Esophagus muscularis mucosa (tissue), 4 donors: ENCODE results near the gene LPAR2. TPM values are rescaled to one million over a fixed set of nuclear protein-coding genes. Genes with fewer than 3 reads are reported as not detected.
A peak's percentile ranks its signal among the peaks of the same experiment; 100 is the strongest.

Experiments used
- DNase-seq: peaks from one replicate; pipeline ENCODE4 v3.0.0-alpha.2; 2017; ENCODE audit errors: extremely low spot score
- H3K27ac ChIP-seq, 4 donors: fragments of 200-600 bp; sonication (generic); replicated peaks in 1 of 4; 1 replicate in 3 of 4; 2 replicates in 1 of 4; pipeline ENCODE4 v1.5.1; 2016 to 2019; ENCODE audit warnings: mild to moderate bottlenecking in 1 of 4
- H3K27me3 ChIP-seq, 4 donors: fragments of 200-600 bp; sonication (generic); one replicate each; pipeline versions ENCODE4 v1.5.1 to v1.6.0; 2016 to 2019
- H3K36me3 ChIP-seq, 4 donors: fragments of 200-600 bp; sonication (generic); one replicate each; pipeline ENCODE4 v1.5.1; 2016 to 2019
- H3K4me1 ChIP-seq, 4 donors: fragments of 200-600 bp; sonication (generic); one replicate each; pipeline ENCODE4 v1.5.1; 2016 to 2019
- H3K4me3 ChIP-seq, 4 donors: fragments of 200-600 bp; sonication (generic); 1 replicate in 2 of 4; 2 replicates in 2 of 4; pipeline ENCODE4 v1.5.1; 2016 to 2019; ENCODE audit warnings: mild to moderate bottlenecking in 4 of 4, moderate library complexity in 1 of 4
- H3K9me3 ChIP-seq, 4 donors: fragments of 200-600 bp; sonication (generic); 1 replicate in 3 of 4; 2 replicates in 1 of 4; pipeline ENCODE4 v1.5.1; 2016 to 2019
- CTCF ChIP-seq, 3 experiments: fragments of 200-600 bp in 2 of 3; fragments of 450-650 bp in 1 of 3; sonication (generic) in 2 of 3; IDR thresholded peaks; one replicate each; pipeline ENCODE4 v1.5.1; 2017 to 2019; ENCODE audit warnings: antibody characterized with exemption in 3 of 3, mild to moderate bottlenecking in 2 of 3, moderate library complexity in 1 of 3
- EP300 ChIP-seq: sonication (generic); formaldehyde crosslinking; IDR thresholded peaks from one replicate; pipeline ENCODE4 v1.6.1; 2017; ENCODE audit warnings: antibody characterized with exemption
- POLR2A ChIP-seq: fragments of 450-650 bp; IDR thresholded peaks from one replicate; pipeline ENCODE4 v1.6.1; 2017; ENCODE audit warnings: antibody characterized with exemption, moderate library complexity, mild to moderate bottlenecking, low read depth
- POLR2AphosphoS5 ChIP-seq, 2 donors: sonication (generic); formaldehyde crosslinking; IDR thresholded peaks; one replicate each; pipeline ENCODE4 v1.6.1; 2017; ENCODE audit warnings: antibody characterized with exemption in 2 of 2
- WGBS: methylation state at CpG from one replicate; pipeline ENCODE4 v1.1.5; 2018; 5-methylcytosine and 5-hydroxymethylcytosine counted together
- intact Hi-C: fragments of 100-400 bp; cut with DNase I; formaldehyde crosslinking; loops from one replicate; pipeline ENCODE4 v1.15.1; 2023
- total RNA-seq, 4 donors: library from RNA; depleted of rRNA; stranded (reverse); fragments of >200 nt; gene quantifications; one replicate each; pipeline versions ENCODE4 v1.1.0 to v1.2.1, GENCODE V29; 2016

The LPAR2 gene
- total RNA-seq, 4 donors from 2014 or later, result 0.69 to 2.7 (median 1.0) TPM

DNA sequence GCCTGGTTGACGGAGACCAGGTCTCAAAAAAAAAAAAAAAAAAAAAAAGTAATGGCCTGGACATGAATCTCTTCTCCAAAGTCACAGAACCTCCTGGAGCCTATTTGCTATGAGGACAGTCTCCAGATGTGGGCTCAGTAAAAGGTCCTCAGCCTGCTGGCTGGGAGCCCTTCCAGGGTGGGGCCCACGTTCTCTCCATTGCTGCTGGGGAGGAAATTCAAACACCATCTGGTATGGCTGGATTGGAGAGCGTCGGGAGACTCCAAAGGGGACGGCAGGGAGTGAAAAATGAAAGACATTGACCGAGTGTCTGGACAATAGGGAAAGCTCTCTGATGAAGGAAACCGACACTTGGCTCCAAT is 8.2 kb downstream of the LPAR2 start:
- peaks cover 2 to 15% (median 13%) of the 10 kb centered on the region in 4 donors for H3K4me1 ChIP-seq
- H3K36me3 ChIP-seq, result no peaks in the 10 kb centered on the region
- H3K4me3 ChIP-seq, result no peak overlapping the region
- no peak for DNase-seq
- no peak for TF ChIP-seq EP300
- TF ChIP-seq CTCF (IDR thresholded peaks at IDR 0.05), result no peak
- TF ChIP-seq POLR2AphosphoS5 (IDR thresholded peaks at IDR 0.05), result no peak
- no peak for TF ChIP-seq POLR2A
- peaks cover 0 to 41% (median 6%) of the 10 kb centered on the region in 4 donors for H3K27me3 ChIP-seq
- H3K27ac ChIP-seq, result no peak overlapping the region
- no peaks in the 10 kb centered on the region for H3K9me3 ChIP-seq
- WGBS, result 74% methylated on average over 7 of the region's 7 CpGs
- intact Hi-C loops, result no loop called here

DNA sequence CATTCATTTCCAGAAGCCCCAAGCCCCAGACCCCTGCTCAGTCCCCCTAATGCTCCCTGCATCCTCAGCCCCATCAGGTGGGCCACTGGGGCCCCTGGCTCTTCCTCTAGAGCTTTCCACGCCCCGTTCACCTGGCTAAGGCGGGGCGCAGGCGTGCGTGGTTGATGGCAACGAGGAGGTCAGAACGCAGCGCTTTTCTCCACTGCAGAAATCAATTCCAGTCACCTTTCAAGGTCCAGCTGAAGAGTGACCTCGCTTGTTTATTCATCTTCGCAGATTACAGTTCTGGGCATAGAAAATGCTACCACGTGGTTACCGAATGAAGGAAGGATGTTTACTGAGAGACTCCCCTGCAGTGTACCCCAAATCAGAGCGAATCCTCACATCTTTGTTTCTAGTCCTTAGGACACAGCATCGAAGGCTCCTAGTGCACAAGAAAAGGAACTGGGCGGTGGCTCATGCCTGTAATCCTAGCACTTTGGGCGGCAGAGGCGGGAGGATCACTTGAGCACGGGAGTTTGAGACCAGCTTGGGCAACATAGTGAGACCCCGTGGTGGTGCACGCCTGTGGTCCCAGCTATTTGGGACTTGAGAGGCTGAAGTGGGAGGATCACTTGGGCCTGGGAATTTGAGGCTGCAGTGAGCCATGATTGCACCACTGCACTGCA is 8.7 kb downstream of the LPAR2 start:
- H3K4me3 ChIP-seq, result peak overlapping the region; percentile 43 to 61 (median 47)

GRCh38 chr19:19618219-19619051 is 9.6 kb downstream of the LPAR2 start, which contains the start of gene PBX4:
Gene PBX4, minus strand, starts transcription at chr19:19618687. Its CDS starts 58 bp downstream, at chr19:19618629.
- no peak within 1 kb of the TSS for H3K27ac ChIP-seq
- intact Hi-C loops, result no loop called here
- WGBS, result 14% methylated on average over 31 of the region's 80 CpGs
- H3K9me3 ChIP-seq, result no peaks in the 10 kb centered on the region
- TF ChIP-seq POLR2A (no peak), CTCF (IDR thresholded peaks at IDR 0.05) (no peak), EP300 (no peak), POLR2AphosphoS5 (IDR thresholded peaks at IDR 0.05) (peak in 1 of 2 donors; percentile 32)
- DNase-seq, result peak; percentile 96
- peaks cover 2 to 15% (median 13%) of the 10 kb centered on the region in 4 donors for H3K4me1 ChIP-seq
- peak within 1 kb of the TSS; percentile 43 to 61 (median 47) for H3K4me3 ChIP-seq
- peaks cover 0 to 52% (median 6%) of the 10 kb centered on the region in 4 donors for H3K27me3 ChIP-seq
- H3K36me3 ChIP-seq, result no peaks in the 10 kb centered on the region

More for the DNA sequence above, 8.7 kb downstream of the LPAR2 start:
- no peaks in the 10 kb centered on the region for H3K9me3 ChIP-seq
- TF ChIP-seq CTCF (IDR thresholded peaks at IDR 0.05) (no peak), POLR2AphosphoS5 (IDR thresholded peaks at IDR 0.05) (no peak)
- 58% methylated on average over 21 of the region's 21 CpGs for WGBS
- intact Hi-C loops, result no loop called here
- no peaks in the 10 kb centered on the region for H3K36me3 ChIP-seq
- H3K27ac ChIP-seq, result no peak overlapping the region
- peaks cover 0 to 46% (median 6%) of the 10 kb centered on the region in 4 donors for H3K27me3 ChIP-seq
- no peak for DNase-seq
- H3K4me1 ChIP-seq, result peaks cover 2 to 15% (median 13%) of the 10 kb centered on the region in 4 donors

DNA sequence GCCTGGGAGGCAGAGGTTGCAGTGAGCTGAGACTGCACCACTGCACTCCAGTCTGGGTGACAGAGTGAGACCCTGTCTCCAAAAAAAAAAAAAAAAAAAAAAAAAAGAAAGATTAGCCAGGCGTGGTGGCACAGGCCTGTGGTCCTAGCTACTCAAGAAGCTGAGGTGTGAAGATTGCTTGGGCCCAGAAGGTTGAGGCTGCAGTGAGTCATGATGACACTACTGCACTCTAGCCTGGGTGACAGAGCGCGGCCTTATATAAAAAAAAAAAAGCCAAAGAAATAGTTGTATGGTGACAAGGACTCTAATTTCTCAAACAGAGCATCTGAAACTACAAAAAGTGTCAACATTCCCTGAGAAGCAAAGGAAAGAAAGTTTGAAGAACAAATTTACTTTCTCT is 12.9 kb downstream of the LPAR2 start:
- Histone ChIP-seq H3K4me1 (peaks cover 2 to 15% (median 13%) of the 10 kb centered on the region in 4 donors), H3K9me3 (no peaks in the 10 kb centered on the region), H3K4me3 (no peak overlapping the region), H3K27ac (no peak overlapping the region), H3K36me3 (no peaks in the 10 kb centered on the region), H3K27me3 (peaks cover 0 to 65% (median 6%) of the 10 kb centered on the region in 4 donors)
- 90% methylated on average over 3 of the region's 3 CpGs for WGBS
- TF ChIP-seq POLR2AphosphoS5 (IDR thresholded peaks at IDR 0.05) (no peak), POLR2A (no peak), EP300 (no peak), CTCF (IDR thresholded peaks at IDR 0.05) (no peak)
- intact Hi-C loops, result no loop called here
- no peak for DNase-seq
